Skeletal muscle tissue (tissue), 4 donors: ENCODE results near the gene CPEB2. TPM values are rescaled to one million over a fixed set of nuclear protein-coding genes. Genes with fewer than 3 reads are reported as not detected.

Experiments
- H3K27ac ChIP-seq: one replicate; pipeline ENCODE4 v1.7.0; 2013; ENCODE audit warnings: mild to moderate bottlenecking, low read depth, low read length, inconsistent platforms
- H3K27me3 ChIP-seq, 3 donors: one replicate each; pipeline ENCODE4 v1.7.0; 2013; ENCODE audit warnings: low read length in 3 of 3; ENCODE audit not compliant: control insufficient read depth in 3 of 3, insufficient read depth in 3 of 3
- H3K36me3 ChIP-seq, 3 donors: one replicate each; pipeline ENCODE4 v1.7.0; 2013; ENCODE audit warnings: low read length in 3 of 3; ENCODE audit not compliant: control insufficient read depth in 3 of 3, insufficient read depth in 3 of 3
- H3K4me1 ChIP-seq, 3 donors: one replicate each; pipeline ENCODE4 v1.7.0; 2013; ENCODE audit warnings: low read length in 3 of 3, mild to moderate bottlenecking in 3 of 3; ENCODE audit not compliant: control insufficient read depth in 3 of 3, insufficient read depth in 3 of 3
- H3K4me3 ChIP-seq, 3 donors: one replicate each; pipeline ENCODE4 v1.7.0; 2013; ENCODE audit warnings: low read length in 3 of 3
- H3K9ac ChIP-seq, 3 donors: one replicate each; pipeline ENCODE4 v1.7.0; 2013; ENCODE audit warnings: low read length in 3 of 3, mild to moderate bottlenecking in 3 of 3, moderate library complexity in 2 of 3, low read depth in 1 of 3
- H3K9me3 ChIP-seq, 3 donors: one replicate each; pipeline ENCODE4 v1.7.0; 2013; ENCODE audit warnings: low read length in 3 of 3; ENCODE audit not compliant: control insufficient read depth in 3 of 3
- total RNA-seq: library from RNA; depleted of rRNA; stranded (reverse); fragments of >200 nt; gene quantifications from one replicate; pipeline ENCODE4 v1.2.3, GENCODE V29; 2014
- donor health status: Osteomylitis.

Gene CPEB2
- total RNA-seq, 1 donor from 2014 or later: 5.7 TPM

GRCh38 chr4:14990484-14990883 lies 11.8 kb upstream of the CPEB2 start:
- H3K27ac ChIP-seq: no peak overlapping the region
- H3K9ac ChIP-seq: no peak overlapping the region
- H3K9me3 ChIP-seq: no peaks in the 10 kb centered on the region
- no peaks in the 10 kb centered on the region for H3K36me3 ChIP-seq
- H3K4me1 ChIP-seq: no peaks in the 10 kb centered on the region
- H3K27me3 ChIP-seq: no peaks in the 10 kb centered on the region
- H3K4me3 ChIP-seq: no peak overlapping the region

GRCh38 chr4:14994242-14994641 lies 8.0 kb upstream of the CPEB2 start:
- Histone ChIP-seq H3K9me3 (no peaks in the 10 kb centered on the region), H3K9ac (no peak overlapping the region), H3K4me1 (no peaks in the 10 kb centered on the region), H3K4me3 (no peak overlapping the region), H3K27me3 (no peaks in the 10 kb centered on the region), H3K36me3 (no peaks in the 10 kb centered on the region), H3K27ac (no peak overlapping the region)

- Histone ChIP-seq H3K9me3 (no peaks in the 10 kb centered on the region), H3K4me1 (peaks cover 0 to 4% (median 4%) of the 10 kb centered on the region in 3 donors), H3K27ac (peak overlapping the region; percentile 100), H3K36me3 (no peaks in the 10 kb centered on the region), H3K9ac (peak overlapping the region; percentile 96 to 100 (median 98)), H3K27me3 (no peaks in the 10 kb centered on the region), H3K4me3 (peak overlapping the region; percentile 93 to 96 (median 93))
Observed at GRCh38 chr4:15001248-15001868, 923 bp upstream of the CPEB2 start.

- H3K4me1 ChIP-seq: peaks cover 3 to 8% (median 6%) of the 10 kb centered on the region in 3 donors
- H3K27ac ChIP-seq: peak overlapping the region; percentile 100
- H3K36me3 ChIP-seq: peaks cover 0 to 5% (median 0%) of the 10 kb centered on the region in 3 donors
- H3K9ac ChIP-seq: peak overlapping the region; percentile 96 to 100 (median 98)
- H3K9me3 ChIP-seq: no peaks in the 10 kb centered on the region
- no peaks in the 10 kb centered on the region for H3K27me3 ChIP-seq
- peak overlapping the region; percentile 80 to 96 (median 93) for H3K4me3 ChIP-seq
Observed at GRCh38 chr4:15002659-15003400, 549 bp downstream of the CPEB2 start.

GRCh38 chr4:15003401-15003890 lies 1.2 kb downstream of the CPEB2 start:
- peaks cover 0 to 5% (median 0%) of the 10 kb centered on the region in 3 donors for H3K36me3 ChIP-seq
- H3K9me3 ChIP-seq: no peaks in the 10 kb centered on the region
- peak overlapping the region; percentile 100 for H3K27ac ChIP-seq
- peak overlapping the region; percentile 65 to 100 (median 98) for H3K9ac ChIP-seq
- peaks cover 3 to 8% (median 8%) of the 10 kb centered on the region in 3 donors for H3K4me1 ChIP-seq
- H3K4me3 ChIP-seq: peak overlapping the region; percentile 62 to 96 (median 93)
- H3K27me3 ChIP-seq: no peaks in the 10 kb centered on the region

- H3K27me3 ChIP-seq: no peaks in the 10 kb centered on the region
- H3K27ac ChIP-seq: peak overlapping the region; percentile 90
- peak overlapping the region; percentile 93 to 97 (median 96) for H3K4me3 ChIP-seq
- no peaks in the 10 kb centered on the region for H3K9me3 ChIP-seq
- peaks cover 0 to 5% (median 0%) of the 10 kb centered on the region in 3 donors for H3K36me3 ChIP-seq
- peaks cover 3 to 8% (median 8%) of the 10 kb centered on the region in 3 donors for H3K4me1 ChIP-seq
- H3K9ac ChIP-seq: peak overlapping the region; percentile 74 to 98 (median 94)
Observed at GRCh38 chr4:15003891-15004738, 1.8 kb downstream of the CPEB2 start.

- no peaks in the 10 kb centered on the region for H3K9me3 ChIP-seq
- peaks cover 3 to 8% (median 8%) of the 10 kb centered on the region in 3 donors for H3K4me1 ChIP-seq
- H3K4me3 ChIP-seq: peak overlapping the region; percentile 93 to 97 (median 96)
- peak overlapping the region; percentile 74 to 98 (median 94) for H3K9ac ChIP-seq
- H3K27me3 ChIP-seq: no peaks in the 10 kb centered on the region
- peak overlapping the region; percentile 90 for H3K27ac ChIP-seq
- peaks cover 0 to 5% (median 0%) of the 10 kb centered on the region in 3 donors for H3K36me3 ChIP-seq
Observed at GRCh38 chr4:15004739-15005301, 2.5 kb downstream of the CPEB2 start.

- peaks cover 3 to 14% (median 8%) of the 10 kb centered on the region in 3 donors for H3K4me1 ChIP-seq
- H3K27me3 ChIP-seq: no peaks in the 10 kb centered on the region
- peaks cover 0 to 5% (median 0%) of the 10 kb centered on the region in 3 donors for H3K36me3 ChIP-seq
- no peaks in the 10 kb centered on the region for H3K9me3 ChIP-seq
- H3K27ac ChIP-seq: peak overlapping the region; percentile 90
- H3K4me3 ChIP-seq: peak overlapping the region; percentile 93 to 97 (median 96)
- peak overlapping the region; percentile 74 to 98 (median 94) for H3K9ac ChIP-seq
Observed at GRCh38 chr4:15005474-15006115, 3.3 kb downstream of the CPEB2 start.
